GM10847 (cell line): ENCODE data around the gene GABRR3.

ENCODE experiments used
- POLR2A ChIP-seq: IDR thresholded peaks from 2 replicates; pipeline ENCODE4 v1.6.1; 2011; ENCODE audit not compliant: insufficient read length; ENCODE audit errors: extremely low read depth

GABRR3 gene

DNA sequence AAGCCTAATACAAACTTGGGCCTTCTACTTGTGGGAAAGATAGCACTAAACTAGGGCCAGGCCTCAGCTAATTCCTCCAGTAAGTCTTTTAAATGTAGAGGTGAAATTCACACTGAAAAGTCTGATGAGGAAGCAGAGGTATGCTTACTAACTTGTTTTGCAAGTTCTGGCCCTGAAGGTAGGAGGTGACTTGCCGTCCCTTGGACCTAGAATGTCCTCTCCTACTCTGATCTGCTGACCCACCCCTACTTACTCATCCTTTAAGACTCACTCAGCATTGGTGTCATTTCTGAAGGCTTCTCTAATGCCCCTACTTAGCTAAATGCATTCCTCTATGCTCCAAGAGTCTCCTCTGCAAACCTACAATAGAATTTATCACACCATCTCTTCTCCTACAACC is 82.2 kb downstream of the GABRR3 start:
- no peak for TF ChIP-seq POLR2A

DNA sequence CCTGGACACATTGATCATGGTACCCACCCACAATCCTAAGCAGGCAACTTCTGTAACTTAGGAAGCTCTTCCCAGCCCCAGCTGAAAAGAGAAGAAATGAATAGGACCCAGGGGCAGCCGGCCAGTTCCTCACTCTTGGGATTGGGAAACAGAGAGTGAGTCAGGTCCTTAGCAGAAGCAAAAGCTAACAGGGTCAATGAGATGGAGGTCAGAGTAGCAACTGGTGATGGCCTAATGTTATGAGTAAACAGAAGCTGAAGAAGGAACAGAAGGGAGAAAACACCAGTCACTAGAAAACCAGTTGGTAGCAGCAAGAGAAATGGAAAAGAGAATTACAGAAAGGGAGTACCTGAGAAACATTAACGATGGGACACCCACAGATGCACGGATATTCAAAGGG is 82.8 kb downstream of the GABRR3 start:
- no peak for TF ChIP-seq POLR2A

DNA sequence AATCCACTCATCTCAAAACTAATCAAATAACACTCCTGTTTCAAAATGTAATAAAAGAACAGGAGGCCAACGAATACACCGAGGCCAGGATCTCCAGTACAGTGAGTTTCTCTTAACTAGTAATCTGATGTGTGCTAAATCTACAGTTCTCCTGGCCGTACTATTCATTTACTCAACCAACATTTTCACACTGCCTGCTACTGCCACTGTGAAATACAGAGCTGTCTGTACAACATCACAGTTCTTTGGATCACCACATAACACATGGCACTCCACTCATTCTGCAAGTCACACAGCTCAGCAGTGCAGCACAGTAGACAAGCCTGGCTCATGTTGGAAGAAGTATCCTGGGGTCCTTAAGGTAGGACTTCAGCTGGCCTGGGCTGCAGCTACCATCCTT is 84.8 kb downstream of the GABRR3 start:
- no peak for TF ChIP-seq POLR2A

DNA sequence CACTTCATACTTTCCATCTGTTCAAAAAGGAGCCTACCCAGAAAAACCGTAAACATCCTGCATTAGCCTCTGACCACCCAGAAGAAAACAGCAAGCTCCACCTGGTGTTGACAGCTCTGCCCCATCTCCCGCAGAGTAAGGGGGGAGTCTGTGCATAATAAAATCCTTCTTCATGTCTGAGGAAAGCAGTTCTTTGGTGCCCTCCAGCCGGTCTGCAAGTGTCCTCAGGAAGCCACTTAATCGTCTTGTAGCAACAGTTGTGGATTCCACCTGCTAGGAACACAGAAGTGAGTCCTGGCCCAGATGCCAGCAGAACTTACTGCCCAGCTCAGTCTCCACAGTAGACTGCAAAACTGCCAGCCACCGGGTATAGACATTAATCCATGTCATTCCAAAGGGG is 85.4 kb downstream of the GABRR3 start:
- TF ChIP-seq POLR2A = no peak

DNA sequence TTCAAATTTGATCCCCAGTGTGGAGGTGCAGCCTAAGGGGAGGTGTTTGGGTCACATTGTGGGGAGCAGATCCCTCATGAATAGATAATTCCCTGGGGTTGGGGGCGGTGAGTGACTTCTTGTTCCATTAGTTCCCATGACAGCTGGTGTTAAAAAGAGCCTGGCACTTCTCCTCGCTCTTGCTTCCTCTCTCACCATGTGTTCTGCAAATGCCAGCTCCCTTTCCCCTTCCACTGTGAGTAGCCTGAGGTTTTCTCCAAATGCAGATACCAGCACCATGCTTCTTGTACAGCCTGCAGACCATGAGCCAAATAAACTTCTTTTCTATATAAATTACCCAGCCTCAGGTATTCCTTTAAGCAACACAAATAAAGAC is 86.0 kb downstream of the GABRR3 start:
- no peak for TF ChIP-seq POLR2A

DNA sequence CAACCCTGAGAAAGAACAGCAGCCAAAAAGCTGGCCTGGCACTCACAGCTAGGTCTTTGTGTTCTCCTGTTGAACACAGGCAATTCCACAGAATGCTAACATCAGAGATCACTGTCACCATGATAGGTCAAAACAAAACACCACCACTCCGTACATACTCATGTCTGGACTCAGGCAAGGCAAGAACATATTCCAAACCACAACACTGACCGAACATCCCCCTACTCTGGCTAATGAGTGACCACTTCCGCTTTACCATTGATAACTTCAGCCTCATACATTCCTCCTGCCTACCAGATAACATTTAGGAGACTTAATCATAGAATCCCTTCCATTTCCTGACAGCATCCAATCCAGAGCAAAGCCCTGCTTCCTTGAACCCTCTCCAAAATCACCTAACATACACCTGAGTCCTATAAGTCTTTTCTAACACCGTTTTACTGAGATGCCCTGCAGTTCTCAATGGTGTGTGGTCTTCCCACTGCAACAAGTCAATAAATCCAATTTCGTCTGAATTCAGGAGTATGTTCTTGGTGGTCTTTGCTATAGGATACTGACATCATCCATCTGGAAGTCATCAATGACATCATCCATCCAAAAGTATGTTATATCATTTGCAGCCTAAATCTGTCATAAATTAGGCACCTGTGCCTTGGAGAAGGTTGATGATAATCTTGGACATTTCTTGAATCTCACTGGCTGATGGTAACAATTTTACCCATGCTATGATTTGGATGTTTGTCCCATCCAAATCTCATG is 86.6 kb downstream of the GABRR3 start:
- no peak for TF ChIP-seq POLR2A

DNA sequence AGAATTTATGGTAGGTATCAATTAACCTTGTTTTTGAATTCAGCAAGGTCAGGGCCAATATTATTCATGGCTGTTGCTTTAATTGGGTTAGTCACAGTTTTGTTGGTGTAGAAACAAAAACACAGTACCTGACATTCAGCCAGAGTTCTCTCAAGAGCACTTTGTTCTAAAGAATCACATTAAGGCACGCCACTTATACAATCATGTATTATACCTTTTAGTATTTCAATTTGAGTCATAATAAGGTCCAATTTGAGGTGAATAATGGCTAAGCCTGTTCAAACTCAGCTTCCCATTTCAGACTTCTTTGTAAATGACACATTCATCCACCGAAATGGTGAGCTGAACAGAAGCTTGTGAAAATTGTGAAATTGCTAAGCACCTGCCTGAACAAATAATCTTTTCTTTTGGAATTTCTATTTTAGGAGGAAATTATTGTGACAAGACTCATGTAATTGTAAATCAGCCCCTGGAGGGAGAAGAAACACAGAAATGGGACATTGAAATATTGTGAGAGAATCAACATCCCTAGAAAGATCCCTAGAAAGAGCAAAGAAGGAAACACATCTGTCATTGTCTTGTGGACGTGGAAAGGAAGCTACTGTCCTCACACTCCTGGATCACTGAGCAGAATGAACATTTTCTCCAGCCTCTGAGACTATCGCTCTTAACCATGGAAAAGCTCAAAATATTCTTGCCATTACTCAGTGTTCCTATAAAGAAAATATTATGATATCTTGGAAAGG is 92.1 kb downstream of the GABRR3 start:
- TF ChIP-seq POLR2A = no peak

DNA sequence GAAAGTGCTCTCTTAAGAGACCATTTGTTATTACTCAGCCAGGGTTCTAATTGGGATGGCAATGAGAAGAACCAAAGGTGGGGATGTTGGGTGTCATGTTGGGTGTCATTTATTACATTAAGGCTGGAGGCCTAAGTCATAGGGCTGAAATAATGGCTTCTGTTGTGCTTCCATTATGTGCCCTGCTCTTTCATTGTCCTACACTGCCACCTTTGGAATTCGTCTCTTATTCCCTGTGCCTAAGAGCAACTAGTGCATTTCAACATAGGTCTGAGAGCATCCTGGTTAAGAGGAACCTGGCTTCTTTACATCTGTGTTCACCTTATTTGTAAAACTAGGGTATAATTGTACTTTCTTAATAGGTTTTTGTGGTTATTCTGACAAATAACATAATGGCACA is 95.1 kb downstream of the GABRR3 start:
- no peak for TF ChIP-seq POLR2A

DNA sequence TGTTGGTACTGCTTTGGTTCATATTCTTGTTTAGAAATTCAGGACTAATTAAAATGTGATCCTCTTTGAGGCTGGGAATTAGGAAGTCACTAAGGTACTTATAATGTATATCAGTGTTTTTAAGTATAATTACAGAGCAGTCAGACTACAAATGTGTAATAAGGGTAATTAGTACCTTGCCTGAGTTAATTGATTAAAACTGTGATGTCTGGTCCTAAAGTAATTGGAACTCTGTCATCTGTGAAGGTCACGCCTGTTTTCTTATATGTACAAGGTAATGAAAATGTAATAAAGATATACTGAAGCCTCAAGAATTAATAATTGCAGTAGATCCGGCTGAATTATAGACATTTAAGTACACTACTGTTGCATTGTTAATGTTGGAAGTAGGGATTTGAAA is 95.7 kb downstream of the GABRR3 start:
- no peak for TF ChIP-seq POLR2A

DNA sequence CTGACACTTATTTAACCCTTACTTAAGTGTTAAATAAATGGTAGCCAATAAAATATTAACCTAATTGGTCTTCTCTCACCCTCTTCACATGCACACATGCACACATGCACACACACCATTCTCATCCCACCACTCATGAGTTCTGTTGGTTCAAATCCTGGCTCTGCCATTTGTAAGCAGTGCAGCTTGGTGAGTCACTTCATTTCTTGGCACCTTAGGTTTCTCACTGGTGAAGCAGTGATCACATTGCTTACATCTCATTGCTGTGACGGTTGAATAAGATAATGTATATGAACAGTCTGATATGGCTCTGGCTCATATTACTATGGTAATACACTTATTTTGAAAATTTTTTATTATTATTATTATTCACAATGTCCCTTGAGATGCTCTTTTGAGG is 96.7 kb downstream of the GABRR3 start:
- no peak for TF ChIP-seq POLR2A

DNA sequence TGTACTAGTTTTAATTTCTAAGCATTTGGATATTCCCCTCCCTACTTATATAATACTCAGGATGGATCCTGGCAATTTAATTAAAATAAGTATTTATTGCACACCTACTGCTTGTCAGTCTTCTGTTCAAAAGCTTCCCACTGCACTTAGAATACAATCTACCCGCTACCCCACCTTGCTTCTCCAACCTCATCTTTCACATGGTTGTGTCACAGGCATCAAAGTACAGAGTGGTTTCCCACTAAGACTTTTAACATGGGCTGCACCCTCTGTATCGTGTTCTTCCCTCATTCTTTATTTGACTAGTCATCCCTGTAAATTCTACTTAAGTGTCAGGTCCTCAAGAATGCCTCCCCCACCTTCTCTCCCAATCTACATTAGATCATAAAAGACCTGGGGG is 97.9 kb downstream of the GABRR3 start:
- no peak for TF ChIP-seq POLR2A

DNA sequence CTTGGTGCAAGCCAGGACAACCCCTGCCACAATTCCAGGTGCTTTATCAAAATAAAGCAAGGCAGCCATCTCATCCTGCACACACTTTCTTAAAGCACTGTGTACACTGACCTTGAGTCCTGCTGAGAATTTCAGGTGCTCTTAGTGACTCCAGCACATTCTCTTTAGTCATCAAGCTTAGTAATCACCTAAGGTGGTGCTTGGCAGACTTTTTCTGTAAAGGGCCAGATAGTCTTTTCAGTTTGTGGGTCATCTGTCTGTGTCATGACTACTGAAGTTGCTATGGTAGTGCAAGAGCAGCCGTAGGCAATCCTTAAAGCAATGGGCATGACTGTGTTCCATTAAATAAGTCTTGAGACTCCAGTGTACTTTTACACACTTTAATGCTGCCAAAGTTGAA is 99.3 kb downstream of the GABRR3 start:
- TF ChIP-seq POLR2A = no peak
